Measurements from ENCODE around the gene GDI1. TPM values are rescaled to one million over a fixed set of nuclear protein-coding genes. Genes with fewer than 3 reads are reported as not detected.
A peak's percentile ranks its signal among the peaks of the same experiment; 100 is the strongest.

Gene GDI1
- total and polyA plus RNA-seq, 9 of the 15 experiments (the other 6 are each of a cell fraction or from before 2014, with no cell fraction given): 0.97 to 82.6 (median 37.5) TPM

GRCh38 chrX:154397888-154398667 is 38.9 kb upstream of the GDI1 start, which contains the start of gene RPL10 (continued):
- TF ChIP-seq ZNF175 (CRISPR knock-in tag; IDR thresholded peaks at IDR 0.05; ENCODE audit: low read depth) (no peak), MCM7 (IDR thresholded peaks at IDR 0.05) (no peak), KLF16 (IDR thresholded peaks at IDR 0.05) (no peak), KLF6 (CRISPR knock-in tag; IDR thresholded peaks at IDR 0.05; ENCODE audit: borderline replicate concordance) (no peak), TAF9B (IDR thresholded peaks at IDR 0.05; ENCODE audit: partially characterized antibody) (peak; percentile 97), JUNB (CRISPR knock-in tag; conservative IDR thresholded peaks at IDR 0.05) (no peak), BCL6 (CRISPR knock-in tag; IDR thresholded peaks at IDR 0.05) (no peak), ZNF518B (CRISPR knock-in tag; IDR thresholded peaks at IDR 0.05) (no peak), FOXA1 (IDR thresholded peaks at IDR 0.05; ENCODE audit: borderline replicate concordance) (no peak), MBD2 (IDR thresholded peaks at IDR 0.05; ENCODE audit: borderline replicate concordance, low read depth) (peak; percentile 87), ZNF316 (IDR thresholded peaks at IDR 0.05) (peak; percentile 44), CUX1 (CRISPR knock-in tag; IDR thresholded peaks at IDR 0.05) (no peak), ZFP36 (IDR thresholded peaks at IDR 0.05; ENCODE audit: low read depth, low read length, partially characterized antibody) (no peak), ZFP1 (CRISPR knock-in tag; IDR thresholded peaks at IDR 0.05) (no peak), LARP7 (IDR thresholded peaks at IDR 0.05) (no peak), SIN3B (IDR thresholded peaks at IDR 0.05; ENCODE audit: low read depth) (0 out of 2 replicates have a peak, but pooled peaks have one; percentile 19), TEAD4 (IDR thresholded peaks at IDR 0.05; ENCODE audit: low read length) (peak; percentile 33), TEAD4 (CRISPR knock-in tag; IDR thresholded peaks at IDR 0.05; ENCODE audit: borderline replicate concordance) (no peak), OTX1 (CRISPR knock-in tag; IDR thresholded peaks at IDR 0.05) (no peak), SREBF1 (IDR thresholded peaks at IDR 0.05; ENCODE audit: borderline replicate concordance, low read depth, low read length) (no peak), TFAP4 (CRISPR knock-in tag; IDR thresholded peaks at IDR 0.05; ENCODE audit: borderline replicate concordance) (peak; percentile 96)
